ENCODE data around the gene MYL5.

The MYL5 gene

DNA sequence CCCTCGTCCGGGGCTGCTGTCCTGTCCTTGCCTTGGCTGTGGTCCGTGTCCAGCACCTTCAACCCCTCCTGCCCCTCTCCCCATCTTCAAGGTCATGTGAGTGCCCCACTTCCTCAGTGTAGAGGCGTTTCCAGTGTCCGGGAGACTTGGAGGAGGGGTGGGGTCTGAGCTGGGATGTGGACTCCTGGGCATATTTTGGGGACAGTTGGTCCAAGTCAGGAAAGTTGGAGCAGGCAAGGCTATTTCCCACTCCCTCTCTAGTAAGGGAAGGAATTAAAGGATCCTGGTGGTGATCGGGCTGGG is 34.2 kb downstream of the MYL5 start:
- no peak for DNase-seq

DNA sequence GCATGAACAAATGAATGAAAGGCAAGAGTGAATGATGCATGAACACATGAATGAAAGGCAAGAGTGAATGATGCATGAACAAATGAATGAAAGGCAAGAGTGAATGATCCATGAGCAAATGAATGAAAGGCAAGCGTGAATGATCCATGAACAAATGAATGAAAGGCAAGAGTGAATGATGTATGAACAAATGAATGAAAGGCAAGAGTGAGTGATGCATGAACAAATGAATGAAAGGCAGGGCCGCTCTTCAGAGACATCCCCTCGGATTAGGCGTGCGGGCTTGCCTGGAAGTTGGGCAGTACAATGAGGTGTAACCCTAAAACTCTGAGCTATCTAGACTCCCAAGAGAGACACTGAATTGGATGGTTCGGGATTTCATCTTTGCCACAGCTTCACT is 35.0 kb downstream of the MYL5 start:
- no peak for DNase-seq

- no peak for DNase-seq
Measured at GRCh38 chr4:710116-710515, 35.8 kb downstream of the MYL5 start.

DNA sequence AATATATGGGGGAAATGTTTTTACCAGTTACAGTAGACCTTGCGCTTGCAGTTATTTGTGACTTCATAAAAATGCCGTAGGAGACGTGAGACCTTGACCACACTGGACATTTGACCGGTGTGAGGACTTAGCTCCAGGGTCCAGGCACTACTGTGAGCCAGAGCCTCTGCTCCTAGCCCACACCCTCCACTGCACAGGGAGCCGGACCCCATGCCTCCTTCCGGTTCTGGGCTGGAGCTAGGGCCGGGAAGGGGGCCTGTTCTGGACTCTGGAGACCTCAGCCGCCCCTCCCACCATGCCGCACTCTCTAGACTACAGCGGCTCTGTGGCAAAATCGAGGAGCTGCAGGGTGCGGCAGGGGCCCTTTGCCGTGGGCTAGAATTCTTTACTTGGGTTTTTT is 36.6 kb downstream of the MYL5 start:
- no peak for DNase-seq

GRCh38 chr4:712093-712492 is 37.8 kb downstream of the MYL5 start:
- no peak for DNase-seq

GRCh38 chr4:712916-713632 is 38.7 kb downstream of the MYL5 start:
- no peak for DNase-seq

- no peak for DNase-seq
Measured at GRCh38 chr4:714087-714486, 39.7 kb downstream of the MYL5 start.

DNA sequence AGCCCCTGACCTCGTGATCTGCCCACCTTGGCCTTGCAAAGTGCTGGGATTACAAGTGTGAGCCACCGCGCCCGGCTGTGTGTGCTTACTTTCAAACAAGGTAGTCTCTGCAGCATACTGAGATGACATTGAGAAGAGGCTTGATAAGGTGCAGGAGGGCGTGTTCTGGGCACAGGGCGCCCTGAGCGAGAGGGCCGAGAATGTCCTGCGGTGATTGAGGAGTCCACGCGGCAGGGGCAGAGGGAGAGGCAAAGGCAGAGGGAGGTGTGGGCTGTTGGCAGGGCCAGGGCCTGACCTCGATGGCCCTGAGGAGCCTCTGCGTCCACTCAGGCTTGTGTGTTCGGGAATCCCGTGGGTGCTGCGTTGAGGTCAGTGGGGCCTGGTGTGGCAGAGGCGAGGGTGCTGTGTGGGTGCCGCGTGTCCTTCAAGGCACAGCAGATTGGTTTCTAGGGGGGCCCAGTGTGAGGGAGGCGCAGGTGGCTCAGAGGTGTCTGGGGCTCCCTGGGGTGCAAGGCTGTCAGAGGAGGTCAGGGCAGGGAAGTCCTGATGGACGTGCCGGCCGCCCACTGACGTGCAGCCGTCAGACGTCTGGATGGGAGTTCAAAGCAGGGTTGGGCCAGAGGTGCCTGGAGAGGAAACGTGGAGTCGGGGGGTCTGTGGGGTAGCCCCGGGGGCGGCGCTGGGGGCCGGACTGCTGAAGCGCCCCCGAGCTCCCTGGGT is 43.4 kb downstream of the MYL5 start:
- DNase-seq: no peak

- DNase-seq: no peak
Measured at GRCh38 chr4:718460-718859, 44.1 kb downstream of the MYL5 start.

GRCh38 chr4:720111-720860 is 45.9 kb downstream of the MYL5 start:
- DNase-seq: no peak

DNA sequence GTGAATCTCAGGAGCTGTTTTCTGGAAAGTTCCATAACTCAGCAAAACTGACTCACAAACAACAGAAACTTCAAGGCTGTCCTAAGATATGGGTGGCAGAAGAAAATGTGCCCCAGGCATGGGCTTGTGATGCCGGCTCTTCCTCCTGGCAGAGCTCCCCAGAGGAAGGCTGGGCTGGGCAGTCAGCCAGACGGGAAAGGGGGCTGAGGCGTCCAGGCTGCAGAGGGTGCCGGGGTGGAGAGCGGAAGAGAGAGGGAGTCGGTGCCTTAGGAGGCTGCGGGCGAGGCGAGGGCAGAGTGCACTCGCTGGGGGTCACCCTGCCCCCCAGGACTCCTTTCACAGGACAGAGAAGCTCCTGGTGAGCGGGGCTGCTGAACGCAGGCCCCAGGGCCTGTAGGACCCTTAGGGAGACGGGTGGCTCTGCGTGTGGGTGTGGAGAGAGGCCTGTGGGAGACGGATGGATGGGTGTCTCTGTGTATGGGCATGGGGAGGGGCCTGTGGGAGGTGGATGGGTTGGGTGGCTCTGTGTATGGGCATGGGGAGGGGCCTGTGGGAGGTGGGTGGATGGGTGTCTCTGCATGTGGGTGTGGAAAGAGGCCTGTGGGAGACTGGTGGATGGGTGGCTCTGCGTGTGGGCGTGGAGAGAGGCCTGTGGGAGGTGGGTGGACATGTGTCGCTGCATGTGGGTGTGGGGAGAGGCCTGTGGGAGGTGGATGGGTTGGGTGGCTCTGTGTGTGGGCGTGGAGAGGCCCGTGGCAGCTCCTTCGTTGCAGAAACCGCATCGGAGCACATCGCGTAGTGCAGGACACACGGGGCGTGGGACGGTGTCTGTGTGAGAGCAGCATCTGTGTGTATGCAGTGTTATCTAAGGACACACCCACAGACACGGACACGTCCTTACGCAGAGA is 47.2 kb downstream of the MYL5 start:
- no peak for DNase-seq

- no peak for DNase-seq
Measured at GRCh38 chr4:722169-722725, 47.9 kb downstream of the MYL5 start.

DNA sequence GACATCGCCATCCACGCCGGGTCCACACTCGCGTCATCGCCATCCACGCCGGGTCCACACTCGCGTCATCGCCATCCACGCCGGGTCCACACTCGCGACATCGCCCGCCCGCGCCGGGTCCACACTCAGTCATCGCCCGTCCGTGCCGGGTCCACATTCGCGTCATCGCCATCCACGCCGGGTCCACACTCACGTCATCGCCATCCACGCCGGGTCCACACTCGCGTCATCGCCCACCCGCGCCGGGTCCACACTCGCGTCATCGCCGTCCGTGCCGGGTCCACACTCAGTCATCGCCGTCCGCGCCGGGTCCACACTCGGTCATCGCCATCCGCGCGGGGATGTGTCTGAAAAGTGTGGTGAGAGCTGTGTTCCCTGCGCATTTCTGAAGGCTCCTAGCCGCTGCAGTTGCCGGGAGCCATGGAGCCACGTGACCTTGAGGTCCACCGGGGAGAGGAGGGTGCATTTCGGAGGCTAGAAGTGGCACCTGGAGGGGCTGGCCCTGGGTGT is 48.6 kb downstream of the MYL5 start:
- DNase-seq: no peak

DNA sequence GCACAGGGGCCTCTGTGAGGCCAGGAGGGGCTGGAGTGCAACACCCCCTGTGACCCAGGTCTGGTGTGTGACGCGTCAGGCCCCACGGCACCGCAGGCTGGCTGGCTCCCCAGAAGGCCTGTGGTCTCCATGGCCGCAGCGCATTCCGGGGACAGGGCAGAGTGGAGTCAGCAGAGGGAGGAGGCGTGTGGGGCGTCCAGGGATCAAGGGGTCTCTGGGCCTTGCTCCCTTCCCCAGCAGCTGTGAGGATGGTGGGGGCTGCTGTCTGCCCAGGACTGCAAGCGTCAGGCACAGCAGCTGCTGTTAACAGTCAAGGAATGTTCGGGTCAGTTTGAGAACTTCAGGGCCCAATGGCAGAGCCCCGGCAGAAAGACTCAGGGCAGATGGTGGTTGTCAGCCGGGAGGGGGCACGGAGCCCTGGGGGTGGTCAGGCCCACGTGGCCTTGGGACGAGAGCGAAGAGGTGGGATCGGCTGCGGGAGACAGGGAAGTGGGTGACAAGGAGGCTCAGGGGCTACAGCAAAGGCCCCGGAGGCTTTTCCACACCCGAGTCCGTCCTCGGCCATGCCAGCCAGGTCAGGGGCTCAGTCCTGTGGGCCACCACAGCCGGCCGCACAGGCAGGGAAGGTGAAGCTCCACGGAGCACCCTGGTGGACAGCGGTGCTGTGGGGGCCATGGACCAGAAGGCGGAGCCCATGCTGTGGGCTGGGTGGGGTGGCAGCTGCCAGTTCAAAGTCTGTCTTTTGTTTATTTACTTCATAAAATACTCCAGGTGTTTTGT is 49.6 kb downstream of the MYL5 start:
- no peak for DNase-seq

DNA sequence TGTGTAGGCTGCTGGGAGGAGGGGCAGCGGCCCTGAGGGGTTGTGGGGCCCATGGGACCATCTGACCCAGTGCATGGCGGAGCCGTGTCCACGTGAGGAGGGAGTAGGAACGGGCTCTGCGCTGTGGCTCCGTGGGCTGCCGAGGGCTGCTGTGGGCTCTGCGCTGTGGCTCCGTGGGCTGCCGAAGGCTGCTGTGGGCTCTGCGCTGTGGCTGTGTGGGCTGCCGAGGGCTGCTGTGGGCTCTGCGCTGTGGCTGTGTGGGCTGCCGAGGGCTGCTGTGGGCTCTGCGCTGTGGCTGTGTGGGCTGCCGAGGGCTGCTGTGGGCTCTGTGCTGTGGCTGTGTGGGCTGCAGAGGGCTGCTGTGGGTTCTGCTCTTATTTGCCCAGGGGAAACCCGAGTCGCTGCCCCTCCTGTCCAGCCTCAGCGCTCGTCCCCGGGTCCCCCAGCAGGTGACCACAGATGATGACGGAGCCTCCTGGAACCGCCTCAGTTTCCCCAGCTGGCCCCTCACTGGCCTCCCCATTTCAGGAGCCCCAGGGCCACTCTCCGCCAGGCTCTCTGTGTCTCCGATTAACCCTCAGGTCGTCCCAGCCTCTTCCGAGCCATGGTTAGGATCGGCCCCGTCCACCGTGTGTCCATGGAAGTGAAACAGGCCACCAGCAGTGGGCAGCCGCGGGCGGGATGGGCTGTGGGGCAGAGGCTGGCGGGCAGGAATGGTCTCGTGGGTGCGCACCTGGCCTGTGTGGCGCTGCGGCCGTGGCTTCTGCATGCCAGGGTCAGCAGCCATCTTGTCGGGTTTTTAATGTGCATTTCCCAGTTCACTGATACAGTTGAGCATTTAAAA is 51.3 kb downstream of the MYL5 start:
- DNase-seq: no peak

DNA sequence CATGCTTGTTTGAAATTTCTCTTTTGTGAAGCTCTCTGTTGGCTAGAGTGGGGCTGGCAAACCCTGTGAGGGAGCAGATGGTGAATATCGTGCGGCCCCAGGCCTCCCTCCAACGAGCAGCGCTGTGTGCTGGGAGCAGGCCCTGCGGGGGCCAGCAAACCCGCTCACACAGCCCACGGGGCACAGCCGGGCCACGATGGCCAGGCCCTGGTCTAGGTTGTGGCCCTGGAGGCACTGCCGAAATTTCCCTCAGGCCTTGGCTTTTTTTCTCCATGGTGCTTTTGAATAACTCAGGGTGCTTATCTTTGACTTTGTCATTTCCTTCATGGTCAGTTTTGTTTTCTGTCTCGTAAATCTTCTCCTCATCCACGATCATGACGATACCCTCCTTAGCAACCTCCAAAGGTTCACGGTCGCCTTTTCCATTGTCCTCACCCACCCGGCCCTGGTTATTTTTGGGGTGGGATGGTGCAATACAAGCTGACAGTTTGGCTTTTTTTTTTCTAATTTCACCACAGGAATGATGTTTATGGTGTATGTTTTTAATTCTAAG is 52.0 kb downstream of the MYL5 start:
- DNase-seq: no peak

DNA sequence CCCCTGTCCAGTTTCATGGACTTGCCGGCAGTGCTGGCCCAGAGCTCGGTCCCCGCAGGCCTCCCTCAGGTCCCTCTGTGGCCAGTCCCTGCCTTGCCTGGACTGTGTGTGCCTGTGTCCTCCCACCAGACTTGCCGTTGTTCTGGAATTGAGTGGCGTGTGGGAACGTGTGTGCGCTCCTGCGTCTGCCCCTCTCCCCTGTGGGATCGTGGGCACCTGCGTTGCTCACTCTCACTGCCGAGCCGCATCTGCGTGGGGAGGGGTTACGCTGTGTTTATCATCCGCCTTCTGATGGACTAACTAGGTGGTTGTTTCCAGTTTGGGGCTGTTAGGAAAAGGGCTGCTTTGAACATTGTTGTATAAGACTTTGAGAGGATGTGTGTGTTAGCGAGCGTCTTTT is 52.5 kb downstream of the MYL5 start:
- DNase-seq: no peak

GRCh38 chr4:727576-727975 is 53.2 kb downstream of the MYL5 start:
- DNase-seq: no peak

- no peak for DNase-seq
Measured at GRCh38 chr4:729336-730315, 55.3 kb downstream of the MYL5 start.

Measured in DMS153 (cell line).